H1 (cell line): ENCODE data around the gene OLFM1. TPM values are rescaled to one million over a fixed set of nuclear protein-coding genes. Genes with fewer than 3 reads are reported as not detected.

ENCODE experiments used
- CTCF ChIA-PET: fragments of 300-600 bp; sonication (Branson Sonifier 250); formaldehyde crosslinking; loops from one replicate; lab custom pipeline; 2021; ENCODE audit not compliant: partially characterized antibody; lab: Charles Lee
- POLR2A ChIA-PET: fragments of 300-600 bp; sonication (Branson Sonifier 250); formaldehyde crosslinking; loops from one replicate; lab custom pipeline; 2021; ENCODE audit warnings: inconsistent platforms; ENCODE audit not compliant: partially characterized antibody; lab: Charles Lee
- DNase-seq, 2 experiments: peaks; one replicate each; pipeline versions ENCODE4 v3.0.0 to v3.0.0-alpha.2; 2010 to 2022; ENCODE audit warnings: low spot score in 2 of 2, low read depth in 1 of 2, mixed read lengths in 1 of 2
- FAIRE-seq: peaks from 2 replicates; lab custom pipeline; 2011; peaks lifted over from hg19 to GRCh38; lab: Jason Lieb, UNC
- H2AFZ ChIP-seq: 2 replicates; pipeline ENCODE4 v1.8.1; 2012; ENCODE audit warnings: low read length, inconsistent platforms
- H2AK5ac ChIP-seq: 2 replicates; pipeline ENCODE4 v1.6.1; 2013; ENCODE audit warnings: low read depth, low read length
- H2BK120ac ChIP-seq: replicated peaks from 2 replicates; pipeline ENCODE3; 2013; ENCODE audit warnings: low read depth, low read length, inconsistent platforms
- H2BK12ac ChIP-seq: 2 replicates; pipeline ENCODE4 v1.6.1; 2013; ENCODE audit warnings: low read depth, low read length
- H2BK15ac ChIP-seq: 2 replicates; pipeline ENCODE4 v1.6.1; 2013; ENCODE audit warnings: low read length
- H2BK20ac ChIP-seq: 2 replicates; pipeline ENCODE4 v1.6.1; 2013; ENCODE audit warnings: low read length
- H2BK5ac ChIP-seq: 2 replicates; pipeline ENCODE4 v1.6.1; 2013; ENCODE audit warnings: low read depth, low read length
- H3K14ac ChIP-seq: 2 replicates; pipeline ENCODE4 v1.6.1; 2013; ENCODE audit warnings: inconsistent platforms; ENCODE audit not compliant: insufficient read length
- H3K18ac ChIP-seq: 2 replicates; pipeline ENCODE4 v1.6.1; 2013; ENCODE audit warnings: low read length; ENCODE audit errors: extremely low read depth
- H3K23ac ChIP-seq: 2 replicates; pipeline ENCODE4 v1.6.1; 2013; ENCODE audit warnings: inconsistent platforms; ENCODE audit not compliant: insufficient read length
- H3K23me2 ChIP-seq: 2 replicates; pipeline ENCODE4 v1.6.1; 2013; ENCODE audit warnings: low read depth, low read length
- H3K27ac ChIP-seq: 2 replicates; pipeline ENCODE4 v1.6.1; 2011; ENCODE audit warnings: low read depth, low read length, inconsistent platforms
- H3K27me3 ChIP-seq, 4 experiments: replicated peaks in 1 of 4; 1 replicate in 1 of 4; 2 replicates in 3 of 4; pipeline versions ENCODE4 v1.6.1 to v1.8.1; 2011 to 2013; ENCODE audit warnings: low read length in 3 of 4, mild to moderate bottlenecking in 3 of 4, inconsistent platforms in 2 of 4, mixed read lengths in 2 of 4, moderate library complexity in 1 of 4; ENCODE audit not compliant: control insufficient read depth in 3 of 4, insufficient read depth in 3 of 4; ENCODE audit errors: extremely low read depth in 1 of 4
- H3K36me3 ChIP-seq, 4 experiments: 2 replicates each; pipeline versions ENCODE4 v1.6.1 to v1.8.1; 2011 to 2013; ENCODE audit warnings: mild to moderate bottlenecking in 4 of 4, low read length in 3 of 4, moderate library complexity in 2 of 4, control low read depth in 1 of 4, inconsistent platforms in 1 of 4; ENCODE audit not compliant: insufficient read depth in 4 of 4, control insufficient read depth in 2 of 4
- H3K4ac ChIP-seq: replicated peaks from 2 replicates; pipeline ENCODE3; 2013; ENCODE audit warnings: low read length, low read depth, mixed read lengths, inconsistent platforms; ENCODE audit not compliant: insufficient read length
- H3K4me1 ChIP-seq, 4 experiments: replicated peaks in 1 of 4; 1 replicate in 1 of 4; 2 replicates in 3 of 4; pipeline versions ENCODE4 v1.6.1 to v1.8.1; 2011 to 2013; ENCODE audit warnings: low read length in 3 of 4, inconsistent platforms in 2 of 4, mixed read lengths in 1 of 4; ENCODE audit not compliant: insufficient read depth in 4 of 4, control insufficient read depth in 3 of 4
- H3K4me2 ChIP-seq, 2 experiments: 2 replicates each; pipeline versions ENCODE4 v1.6.1 to v1.8.1; 2011 to 2013; ENCODE audit warnings: low read depth in 2 of 2, low read length in 2 of 2, control low read depth in 1 of 2, inconsistent platforms in 1 of 2, mild to moderate bottlenecking in 1 of 2; ENCODE audit not compliant: insufficient read depth in 1 of 2
- H3K4me3 ChIP-seq, 4 experiments: fragments of 200-600, 300-600 bp in 1 of 4; sonication (generic), shearing (Covaris generic), sonication (Bioruptor Twin) in 1 of 4; 2 replicates each; pipeline versions ENCODE4 v1.5.1 to v1.8.1; 2011 to 2016; ENCODE audit warnings: low read length in 4 of 4, low read depth in 3 of 4, control low read depth in 2 of 4, inconsistent platforms in 2 of 4, mild to moderate bottlenecking in 2 of 4, mixed read lengths in 1 of 4, moderate library complexity in 1 of 4; ENCODE audit not compliant: insufficient read depth in 2 of 4; ENCODE audit errors: extremely low read depth in 1 of 4
- H3K56ac ChIP-seq: replicated peaks from 2 replicates; pipeline ENCODE3; 2013; ENCODE audit warnings: low read depth, mild to moderate bottlenecking, mixed read lengths, low read length, inconsistent platforms; ENCODE audit not compliant: insufficient read length
- H3K79me1 ChIP-seq: 2 replicates; pipeline ENCODE4 v1.6.1; 2013; ENCODE audit warnings: low read depth, low read length, control low read depth
- H3K79me2 ChIP-seq, 2 experiments: 2 replicates each; pipeline versions ENCODE4 v1.6.1 to v1.8.1; 2012 to 2013; ENCODE audit warnings: low read length in 2 of 2, mild to moderate bottlenecking in 2 of 2, inconsistent platforms in 1 of 2; ENCODE audit not compliant: insufficient read depth in 2 of 2, control insufficient read depth in 1 of 2
- H3K9ac ChIP-seq, 4 experiments: replicated peaks in 1 of 4; 1 replicate in 1 of 4; 2 replicates in 3 of 4; pipeline versions ENCODE4 v1.6.1 to v1.8.1; 2011 to 2013; ENCODE audit warnings: low read depth in 3 of 4, low read length in 3 of 4, control low read depth in 2 of 4, mild to moderate bottlenecking in 2 of 4, moderate library complexity in 2 of 4, inconsistent platforms in 1 of 4; ENCODE audit errors: extremely low read depth in 1 of 4
- H3K9me3 ChIP-seq, 2 experiments: 2 replicates each; pipeline versions ENCODE4 v1.6.1 to v1.8.1; 2012 to 2013; ENCODE audit warnings: mild to moderate bottlenecking in 2 of 2, moderate library complexity in 2 of 2, control low read depth in 1 of 2, inconsistent platforms in 1 of 2, low read depth in 1 of 2, low read length in 1 of 2, mixed read lengths in 1 of 2; ENCODE audit not compliant: insufficient read depth in 2 of 2
- H4K20me1 ChIP-seq, 2 experiments: replicated peaks in 1 of 2; 2 replicates each; pipeline versions ENCODE3 to v1.8.1; 2011 to 2013; ENCODE audit warnings: inconsistent platforms in 2 of 2, low read length in 2 of 2, mild to moderate bottlenecking in 1 of 2; ENCODE audit not compliant: insufficient read depth in 2 of 2, control insufficient read depth in 1 of 2
- H4K5ac ChIP-seq: 2 replicates; pipeline ENCODE4 v1.6.1; 2013; ENCODE audit warnings: low read length, low read depth, mixed read lengths, inconsistent platforms; ENCODE audit not compliant: insufficient read length
- H4K8ac ChIP-seq: 2 replicates; pipeline ENCODE4 v1.8.0; 2013; ENCODE audit warnings: mild to moderate bottlenecking, moderate library complexity, low read length, inconsistent platforms; ENCODE audit not compliant: insufficient read depth; ENCODE audit errors: extremely low read depth
- H4K91ac ChIP-seq: replicated peaks from 2 replicates; pipeline ENCODE3; 2013; ENCODE audit warnings: low read length, mixed read lengths, inconsistent platforms; ENCODE audit not compliant: insufficient read length
- JUN ChIP-seq: IDR thresholded peaks from 2 replicates; pipeline ENCODE4 v1.6.1; 2011; ENCODE audit warnings: low read depth, mild to moderate bottlenecking, improper control_type of control experiment, low read length
- POLR2AphosphoS5 ChIP-seq: IDR thresholded peaks from 2 replicates; pipeline ENCODE4 v1.6.1; 2011; ENCODE audit warnings: low read depth, low read length
- WGBS, 2 experiments: shearing (Covaris generic) in 1 of 2; methylation state at CpG; one replicate each; pipeline versions ENCODE4 v1.1.6 to v1.1.7; 2013 to 2015; ENCODE audit warnings: low lambda C conversion rate in 2 of 2, mixed read lengths in 2 of 2, inconsistent platforms in 1 of 2, low coverage in 1 of 2, missing lambda C conversion rate in 1 of 2; ENCODE audit not compliant: insufficient replicate concordance in 2 of 2, insufficient coverage in 1 of 2, insufficient read length in 1 of 2; ENCODE audit errors: extremely low coverage in 1 of 2, missing lambda C conversion rate in 1 of 2; 5-methylcytosine and 5-hydroxymethylcytosine counted together
- polyA plus RNA-seq, 7 experiments: library from polyadenylated mRNA; depleted of rRNA in 3 of 7; stranded (reverse) in 5 of 7; unstranded in 2 of 7; fragments of >200 nt in 5 of 7; fragments of 200-250 nt in 2 of 7; gene quantifications; 1 replicate in 5 of 7; 2 replicates in 1 of 7; 4 replicates in 1 of 7; pipeline versions ENCODE4 v1.2.1 to v1.2.3, GENCODE V29; 2011 to 2013; ENCODE audit warnings: missing spikeins in 2 of 7, mixed read lengths in 2 of 7
- total RNA-seq: library from RNA; stranded (reverse); fragmentation: NEBNext Ultra II Directional; extraction: Animal tissue kit (Norgen Biotek cat#: 25700); gene quantifications from 2 replicates; pipeline ENCODE4 v1.2.1, GENCODE V29; 2021
- TF ChIP-seq, protein P1 (sequence below): IDR thresholded peaks from 2 replicates; pipeline ENCODE4 v1.6.1; 2011; ENCODE audit warnings: low read depth, mild to moderate bottlenecking, low read length; ENCODE audit not compliant: insufficient read depth
- TF ChIP-seq, protein P2 (sequence below): IDR thresholded peaks from 2 replicates; pipeline ENCODE4 v1.6.1; 2011; ENCODE audit warnings: low read length, improper control_type of control experiment

OLFM1 gene
- total and polyA plus RNA-seq, 2 of the 8 experiments (the other 6 are each of a cell fraction or from before 2014, with no cell fraction given) = 53.0 to 53.4 TPM

- no peak for FAIRE-seq
These were observed 13.4 kb downstream of the OLFM1 start for GRCh38 chr9:135100725-135101410.

More at GRCh38 chr9:135100725-135101410, 13.4 kb downstream of the OLFM1 start:
- TF ChIP-seq JUN (no peak), POLR2AphosphoS5 (no peak)
- TF ChIP-seq, protein P1, sequence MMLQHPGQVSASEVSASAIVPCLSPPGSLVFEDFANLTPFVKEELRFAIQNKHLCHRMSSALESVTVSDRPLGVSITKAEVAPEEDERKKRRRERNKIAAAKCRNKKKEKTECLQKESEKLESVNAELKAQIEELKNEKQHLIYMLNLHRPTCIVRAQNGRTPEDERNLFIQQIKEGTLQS = no peak
- TF ChIP-seq, protein P2, sequence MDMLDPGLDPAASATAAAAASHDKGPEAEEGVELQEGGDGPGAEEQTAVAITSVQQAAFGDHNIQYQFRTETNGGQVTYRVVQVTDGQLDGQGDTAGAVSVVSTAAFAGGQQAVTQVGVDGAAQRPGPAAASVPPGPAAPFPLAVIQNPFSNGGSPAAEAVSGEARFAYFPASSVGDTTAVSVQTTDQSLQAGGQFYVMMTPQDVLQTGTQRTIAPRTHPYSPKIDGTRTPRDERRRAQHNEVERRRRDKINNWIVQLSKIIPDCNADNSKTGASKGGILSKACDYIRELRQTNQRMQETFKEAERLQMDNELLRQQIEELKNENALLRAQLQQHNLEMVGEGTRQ = no peak
- no peak overlapping the region for H2BK12ac ChIP-seq
- DNase-seq = no peak
- no peaks in the 10 kb centered on the region for H3K79me2 ChIP-seq
- H4K8ac ChIP-seq = no peak overlapping the region
- H3K18ac ChIP-seq = no peak overlapping the region
- no peak overlapping the region for H3K4me2 ChIP-seq
- H2BK15ac ChIP-seq = no peak overlapping the region
- H4K91ac ChIP-seq = no peak overlapping the region
- H2AK5ac ChIP-seq = no peak overlapping the region
- H2BK120ac ChIP-seq = no peak overlapping the region
- no peaks in the 10 kb centered on the region; a peak in 2 of 7 replicates for H3K4me1 ChIP-seq
- peaks cover 0 to 24% (median 11%) of the 10 kb centered on the region in 4 experiments; a peak in 5 of 8 replicates for H3K36me3 ChIP-seq
- no peak overlapping the region for H3K27ac ChIP-seq
- no peak overlapping the region for H3K4ac ChIP-seq
- peaks cover 0 to 5% of the 10 kb centered on the region in 2 experiments for H4K20me1 ChIP-seq
- no peak overlapping the region for H4K5ac ChIP-seq
- 95% methylated on average over 10 of the region's 10 CpGs; no CpG with 5 or more reads in 1 of the 2 experiments for WGBS, 2 experiments
- no peak overlapping the region for H3K4me3 ChIP-seq
- no peaks in the 10 kb centered on the region for H3K79me1 ChIP-seq
- no peak overlapping the region for H2BK20ac ChIP-seq
- no peak overlapping the region for H3K9ac ChIP-seq
- ChIA-PET CTCF (interaction anchor here (0.9 to 1.9 kb wide), 8 partner anchors 12 to 312 kb away, joined by 3 to 6 read pairs (median 3); partner anchors contain the start of gene OLFM1), POLR2A (interaction anchor here (0.8 kb wide), 1 partner anchor 21 kb away, joined by 3 read pairs; no protein-coding TSS in a partner anchor)
- H3K23me2 ChIP-seq = no peaks in the 10 kb centered on the region
- H3K9me3 ChIP-seq = no peaks in the 10 kb centered on the region
- H3K56ac ChIP-seq = no peak overlapping the region
- H3K14ac ChIP-seq = no peak overlapping the region
- no peak overlapping the region for H2BK5ac ChIP-seq
- H2AFZ ChIP-seq = no peak overlapping the region
- H3K27me3 ChIP-seq = no peaks in the 10 kb centered on the region
- no peak overlapping the region for H3K23ac ChIP-seq
